K562 (cell line): ENCODE measurements around the gene FRMD4B. TPM values are rescaled to one million over a fixed set of nuclear protein-coding genes. Genes with fewer than 3 reads are reported as not detected.

Experiments used
- ATAC-seq: fragments of 200-7000 bp; cut with Tn5 transposase; 3 replicates; pipeline ENCODE4 v1.9.1; 2020; ENCODE audit warnings: moderate library complexity
- BruUV-seq: library from RNA; stranded (reverse); fragments of 400-500 nt; replicated peaks from 2 replicates; lab custom pipeline; 2021; lab: Mats Ljungman, UMichigan
- CTCF ChIA-PET: fragments of 300-600 bp; formaldehyde crosslinking; extraction: SDS; loops from one replicate; lab custom pipeline; 2021; ENCODE audit warnings: low intra/inter-chr PET ratio; lab: Yijun Ruan, JAX
- POLR2A ChIA-PET: fragments of 300-600, 350-650 bp; sonication (Branson Sonifier 250); formaldehyde crosslinking; extraction: SDS; loops from one replicate; lab custom pipeline; 2021; ENCODE audit warnings: antibody characterized with exemption, inconsistent platforms; lab: Yijun Ruan, JAX
- DNase-seq, 4 experiments: peaks; one replicate each; pipeline versions ENCODE4 v3.0.0 to v3.0.0-alpha.2; 2011 to 2018; ENCODE audit warnings: low spot score in 3 of 4, mixed read lengths in 3 of 4; ENCODE audit errors: extremely low read depth in 1 of 4
- FAIRE-seq: peaks from 2 replicates; lab custom pipeline; 2011; peaks lifted over from hg19 to GRCh38; lab: Jason Lieb, UNC
- H2AFZ ChIP-seq: 2 replicates; pipeline ENCODE4 v1.6.0; 2011; ENCODE audit warnings: low read depth, low read length, control low read depth, inconsistent platforms
- H3K27ac ChIP-seq: fragments of 200-600 bp; 3 replicates; pipeline ENCODE4 v1.8.0; 2011; ENCODE audit warnings: low read depth, mild to moderate bottlenecking, control low read depth, inconsistent platforms, low read length, moderate library complexity, mixed read lengths; ENCODE audit errors: extremely low read depth
- H3K27me3 ChIP-seq, 2 experiments: fragments of 300-600 bp in 1 of 2; 2 replicates in 1 of 2; 3 replicates in 1 of 2; pipeline versions ENCODE4 v1.6.0 to v1.8.0; 2011; ENCODE audit warnings: inconsistent platforms in 2 of 2, low read length in 2 of 2, mild to moderate bottlenecking in 1 of 2, mixed read lengths in 1 of 2, moderate library complexity in 1 of 2; ENCODE audit not compliant: control insufficient read depth in 2 of 2, insufficient read depth in 2 of 2
- H3K36me3 ChIP-seq: fragments of 300-600 bp; 3 replicates; pipeline ENCODE4 v1.8.0; 2011; ENCODE audit warnings: mild to moderate bottlenecking, low read length, inconsistent platforms; ENCODE audit not compliant: control insufficient read depth, insufficient read depth
- H3K4me1 ChIP-seq, 2 experiments: fragments of 200-600 bp in 1 of 2; replicated peaks in 1 of 2; 2 replicates in 1 of 2; 3 replicates in 1 of 2; pipeline versions ENCODE4 v1.5.1 to v1.8.0; 2011; ENCODE audit warnings: inconsistent platforms in 2 of 2, low read length in 2 of 2, mild to moderate bottlenecking in 1 of 2, mixed read lengths in 1 of 2, moderate library complexity in 1 of 2; ENCODE audit not compliant: control insufficient read depth in 2 of 2, insufficient read depth in 2 of 2
- H3K4me2 ChIP-seq: 2 replicates; pipeline ENCODE4 v1.6.1; 2011; ENCODE audit warnings: low read length, control low read depth, inconsistent platforms, mixed read lengths; ENCODE audit not compliant: insufficient read depth
- H3K4me3 ChIP-seq: fragments of 200-600 bp; sonication (generic), shearing (Covaris generic); 2 replicates; pipeline ENCODE4 v1.5.1; 2016; ENCODE audit warnings: control low read depth, inconsistent platforms
- H3K79me2 ChIP-seq: fragments of 200-600 bp; 3 replicates; pipeline ENCODE4 v1.8.0; 2011; ENCODE audit warnings: low read length, inconsistent platforms; ENCODE audit not compliant: control insufficient read depth, insufficient read depth
- H3K9ac ChIP-seq, 2 experiments: 2 replicates each; pipeline versions ENCODE4 v1.6.0 to v1.6.1; 2011; ENCODE audit warnings: low read depth in 2 of 2, low read length in 2 of 2, control low read depth in 1 of 2, inconsistent platforms in 1 of 2, mild to moderate bottlenecking in 1 of 2, mixed read lengths in 1 of 2; ENCODE audit not compliant: insufficient read depth in 1 of 2
- H3K9me1 ChIP-seq: one replicate; pipeline ENCODE4 v1.6.0; 2011; ENCODE audit warnings: inconsistent platforms, mild to moderate bottlenecking, low read length, moderate library complexity; ENCODE audit not compliant: control insufficient read depth, insufficient read depth
- H3K9me3 ChIP-seq: replicated peaks from 2 replicates; pipeline ENCODE4 v1.5.1; 2011; ENCODE audit warnings: low read depth, low read length, inconsistent platforms; ENCODE audit not compliant: control insufficient read depth, insufficient read depth
- H4K20me1 ChIP-seq: replicated peaks from 2 replicates; pipeline ENCODE4 v1.6.1; 2011; ENCODE audit warnings: low read length, inconsistent platforms, mixed read lengths; ENCODE audit not compliant: control insufficient read depth, insufficient read depth
- ATF6 ChIP-seq: sonication (generic); formaldehyde crosslinking; IDR thresholded peaks from 2 replicates; pipeline ENCODE4 v1.4.0; 2020; ENCODE audit warnings: mild to moderate bottlenecking, missing genetic modification reagents
- BRCA1 ChIP-seq, 2 experiments: fragments of 450-650 bp in 1 of 2; sonication (generic) in 1 of 2; formaldehyde crosslinking in 1 of 2; IDR thresholded peaks; 2 replicates each; pipeline versions ENCODE4 v1.5.0 to v1.6.1; 2017 to 2020; ENCODE audit warnings: mild to moderate bottlenecking in 1 of 2, missing genetic modification reagents in 1 of 2
- DDX20 ChIP-seq: fragments of 450-650 bp; IDR thresholded peaks from 2 replicates; pipeline ENCODE4 v1.6.1; 2016; ENCODE audit warnings: missing genetic modification characterization, low read depth, mild to moderate bottlenecking, missing compliant biosample characterization, moderate library complexity
- PHF20 ChIP-seq: fragments of 450-650 bp; IDR thresholded peaks from 2 replicates; pipeline ENCODE4 v1.6.1; 2018; ENCODE audit not compliant: partially characterized antibody
- PML ChIP-seq: IDR thresholded peaks from 2 replicates; pipeline ENCODE4 v1.6.1; 2012; ENCODE audit warnings: low read length, inconsistent platforms
- PRMT5 ChIP-seq: sonication (generic); formaldehyde crosslinking; IDR thresholded peaks from 2 replicates; pipeline ENCODE4 v1.5.0; 2020; ENCODE audit warnings: missing genetic modification reagents
- SAP30 ChIP-seq: fragments of 200-600 bp; sonication (generic); IDR thresholded peaks from 2 replicates; pipeline ENCODE4 v1.6.1; 2012; ENCODE audit warnings: borderline replicate concordance, low read depth, mild to moderate bottlenecking, moderate library complexity, low read length, control low read depth, inconsistent platforms; ENCODE audit not compliant: insufficient read depth, poor library complexity, severe bottlenecking
- ZBTB40 ChIP-seq, 2 experiments: fragments of 450-650 bp in 1 of 2; sonication (generic) in 1 of 2; formaldehyde crosslinking in 1 of 2; IDR thresholded peaks; 2 replicates each; pipeline versions ENCODE4 v1.7.1 to v1.9.0; 2016 to 2022; ENCODE audit warnings: inconsistent platforms in 1 of 2, mild to moderate bottlenecking in 1 of 2, missing genetic modification reagents in 1 of 2
- WGBS: fragments of 100-300 bp; shearing (Covaris generic); methylation state at CpG from one replicate; pipeline ENCODE4 v1.1.6; 2016; ENCODE audit warnings: low coverage, mixed read lengths; ENCODE audit not compliant: insufficient coverage; ENCODE audit errors: missing lambda C conversion rate; 5-methylcytosine and 5-hydroxymethylcytosine counted together
- in situ Hi-C: fragments of 300-500 bp; cut with MboI; formaldehyde crosslinking; loops from 4 replicates; pipeline ENCODE4 v1.15.0; 2018; ENCODE audit warnings: inconsistent platforms, mixed read lengths
- intact Hi-C: fragments of 100-400 bp; cut with micrococcal nuclease; formaldehyde crosslinking; loops from 2 replicates; pipeline ENCODE4 v1.14.2; 2022
- polyA plus RNA-seq, 8 experiments: library from polyadenylated mRNA; depleted of rRNA in 4 of 8; stranded (reverse) in 5 of 8; unstranded in 3 of 8; fragments of >200 nt; fragmentation: Nextera tagmentation in 2 of 8; fragmentation: Illumina TruSeq in 1 of 8; extraction: Ambion mirVana in 2 of 8; extraction: Trizol in 1 of 8; gene quantifications; 2 replicates each; pipeline versions ENCODE4 v1.2.1 to v1.2.3, GENCODE V29; 2011 to 2014; ENCODE audit warnings: inconsistent platforms in 1 of 8, missing spikeins in 1 of 8
- total RNA-seq, 7 experiments: library from RNA; depleted of rRNA in 6 of 7; stranded (reverse); fragments of >200 nt in 6 of 7; fragmentation: Illumina TruSeq in 2 of 7; extraction: Trizol in 2 of 7; gene quantifications; 2 replicates each; pipeline versions ENCODE4 v1.2.1 to v1.2.3, GENCODE V29; 2011 to 2021; ENCODE audit warnings: low replicate concordance in 1 of 7

FRMD4B gene
- total and polyA plus RNA-seq, 9 of the 15 experiments (the other 6 are each of a cell fraction or from before 2014, with no cell fraction given), result 0.03 to 0.09 (median 0.04) TPM; not detected in 3

GRCh38 chr3:69174871-69175737, 210.8 kb downstream of the FRMD4B start:
- ATAC-seq, result no peak
- H2AFZ ChIP-seq, result no peak overlapping the region
- no peak overlapping the region for H3K4me3 ChIP-seq
- in situ Hi-C loops, result loop anchor here (25.0 kb wide), 2 partner anchors 487 to 762 kb away; no protein-coding TSS in a partner anchor
- FAIRE-seq, result no peak
- DNase-seq, result no peak
- no peaks in the 10 kb centered on the region for H3K36me3 ChIP-seq
- no peak overlapping the region for H3K9ac ChIP-seq
- H3K27ac ChIP-seq, result no peak overlapping the region
- no peaks in the 10 kb centered on the region for H3K79me2 ChIP-seq
- intact Hi-C loops, result loop anchor here (10.0 kb wide), 1 partner anchor 70 kb away; no protein-coding TSS in a partner anchor
- H4K20me1 ChIP-seq, result no peaks in the 10 kb centered on the region
- H3K27me3 ChIP-seq, result no peaks in the 10 kb centered on the region; a peak in 1 of 5 replicates
- BruUV-seq, result no TSS peak
- TF ChIP-seq PRMT5 (CRISPR knock-in tag) (no peak), BRCA1 (IDR thresholded peaks at IDR 0.05) (no peak), BRCA1 (CRISPR knock-in tag; IDR thresholded peaks at IDR 0.05) (no peak), ZBTB40 (IDR thresholded peaks at IDR 0.05) (no peak), ZBTB40 (CRISPR knock-in tag; IDR thresholded peaks at IDR 0.05) (no peak), PML (no peak), PHF20 (no peak), SAP30 (no peak), DDX20 (tag) (no peak), ATF6 (CRISPR knock-in tag) (no peak)
- H3K9me3 ChIP-seq, result no peaks in the 10 kb centered on the region
- no peaks in the 10 kb centered on the region for H3K4me1 ChIP-seq
- no peaks in the 10 kb centered on the region for H3K9me1 ChIP-seq
- H3K4me2 ChIP-seq, result no peak overlapping the region
- ChIA-PET POLR2A (no interaction called here), CTCF (no interaction called here)
- WGBS, result 0% methylated on average over 3 of the region's 4 CpGs
